HEK293 (cell line): ENCODE results near the gene UBE4B.

ENCODE experiments used
- CTCF ChIP-seq: fragments of 450-650 bp; formaldehyde crosslinking; IDR thresholded peaks from 2 replicates; pipeline ENCODE4 v1.5.1; 2016; ENCODE audit warnings: missing biosample characterization, missing genetic modification characterization
- ELK4 ChIP-seq: IDR thresholded peaks from 2 replicates; pipeline ENCODE4 v1.6.1; 2011; ENCODE audit warnings: mild to moderate bottlenecking, low read depth, low read length, borderline replicate concordance
- REST ChIP-seq: fragments of 450-650 bp; formaldehyde crosslinking; IDR thresholded peaks from 2 replicates; pipeline ENCODE4 v1.5.1; 2016; ENCODE audit warnings: missing biosample characterization, missing genetic modification characterization
- TSHZ1 ChIP-seq: fragments of 450-650 bp; formaldehyde crosslinking; IDR thresholded peaks from 2 replicates; pipeline ENCODE4 v1.5.1; 2016; ENCODE audit warnings: missing biosample characterization, missing genetic modification characterization, borderline replicate concordance
- ZBTB48 ChIP-seq: fragments of 450-650 bp; formaldehyde crosslinking; IDR thresholded peaks from 2 replicates; pipeline ENCODE4 v1.5.1; 2016; ENCODE audit warnings: missing biosample characterization, missing genetic modification characterization
- ZBTB7A ChIP-seq: fragments of 450-650 bp; formaldehyde crosslinking; IDR thresholded peaks from 2 replicates; pipeline ENCODE4 v1.5.1; 2016; ENCODE audit warnings: low read depth, missing biosample characterization, missing genetic modification characterization
- ZNF10 ChIP-seq: fragments of 450-650 bp; formaldehyde crosslinking; IDR thresholded peaks from 2 replicates; pipeline ENCODE4 v1.5.1; 2017; ENCODE audit warnings: missing biosample characterization, missing genetic modification characterization
- ZNF248 ChIP-seq: fragments of 450-650 bp; formaldehyde crosslinking; IDR thresholded peaks from 2 replicates; pipeline ENCODE4 v1.5.1; 2017; ENCODE audit warnings: missing biosample characterization, missing genetic modification characterization
- ZNF274 ChIP-seq, 2 experiments: fragments of 200-500 bp in 1 of 2; fragments of 450-650 bp in 1 of 2; sonication (Bioruptor generic) in 1 of 2; formaldehyde crosslinking in 1 of 2; IDR thresholded peaks; 2 replicates each; pipeline versions ENCODE4 v1.5.1 to v1.6.1; 2014 to 2016; ENCODE audit warnings: borderline replicate concordance in 1 of 2, inconsistent platforms in 1 of 2, low read length in 1 of 2, missing biosample characterization in 1 of 2, missing genetic modification characterization in 1 of 2
- ZNF501 ChIP-seq: fragments of 450-650 bp; formaldehyde crosslinking; IDR thresholded peaks from 2 replicates; pipeline ENCODE4 v1.5.1; 2016; ENCODE audit warnings: missing biosample characterization, missing genetic modification characterization
- ZNF521 ChIP-seq: fragments of 450-650 bp; formaldehyde crosslinking; IDR thresholded peaks from 2 replicates; pipeline ENCODE4 v1.5.1; 2017; ENCODE audit warnings: missing biosample characterization, mild to moderate bottlenecking, missing genetic modification characterization
- ZNF670 ChIP-seq: fragments of 450-650 bp; formaldehyde crosslinking; IDR thresholded peaks from 2 replicates; pipeline ENCODE4 v1.5.1; 2016; ENCODE audit warnings: missing biosample characterization, missing genetic modification characterization, low read depth
- ZSCAN23 ChIP-seq: fragments of 450-650 bp; formaldehyde crosslinking; IDR thresholded peaks from 2 replicates; pipeline ENCODE4 v1.5.1; 2016; ENCODE audit warnings: missing biosample characterization, missing genetic modification characterization
- TF ChIP-seq, protein P1 (sequence below): fragments of 450-650 bp; formaldehyde crosslinking; IDR thresholded peaks from 2 replicates; pipeline ENCODE4 v1.5.1; 2016; ENCODE audit warnings: missing biosample characterization, missing genetic modification characterization

DNA sequence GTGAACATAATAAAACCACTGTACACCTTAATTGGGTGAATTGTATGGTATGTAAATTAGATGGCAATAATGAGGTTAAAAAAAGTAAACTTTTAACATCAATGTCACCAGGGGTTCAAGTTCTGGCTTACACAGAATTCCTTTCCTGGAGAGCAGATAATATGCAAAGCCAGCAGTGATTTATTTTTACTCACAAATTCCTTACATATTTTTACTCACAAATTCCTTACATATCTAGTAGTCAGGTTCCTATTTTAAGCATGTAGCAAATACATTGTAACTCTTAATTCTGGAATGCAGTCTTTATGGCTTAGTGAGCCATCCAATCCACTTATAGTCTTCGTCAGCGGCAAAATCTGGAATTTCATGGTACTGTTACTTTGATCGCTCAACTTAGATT, 1.3 kb upstream of the UBE4B start:
- no peak for TF ChIP-seq ZNF670 (tag by site-specific recombination)
- TF ChIP-seq TSHZ1: no peak
- no peak for TF ChIP-seq ZNF274 (IDR thresholded peaks at IDR 0.05; ENCODE audit: low read length)
- TF ChIP-seq ZNF274 (tag by site-specific recombination; IDR thresholded peaks at IDR 0.05; ENCODE audit: borderline replicate concordance): no peak
- no peak for TF ChIP-seq ELK4
- TF ChIP-seq CTCF: no peak
- no peak for TF ChIP-seq ZNF521 (tag by site-specific recombination)
- no peak for TF ChIP-seq ZBTB7A (tag by site-specific recombination)
- TF ChIP-seq ZSCAN23 (tag by site-specific recombination): no peak
- TF ChIP-seq ZNF10: no peak
- TF ChIP-seq ZNF248 (tag by site-specific recombination): no peak
- no peak for TF ChIP-seq REST (tag by site-specific recombination)
- TF ChIP-seq, protein P1, sequence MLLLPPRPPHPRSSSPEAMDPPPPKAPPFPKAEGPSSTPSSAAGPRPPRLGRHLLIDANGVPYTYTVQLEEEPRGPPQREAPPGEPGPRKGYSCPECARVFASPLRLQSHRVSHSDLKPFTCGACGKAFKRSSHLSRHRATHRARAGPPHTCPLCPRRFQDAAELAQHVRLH (tag by site-specific recombination): no peak
- no peak for TF ChIP-seq ZNF501 (tag by site-specific recombination)
- TF ChIP-seq ZBTB48 (tag by site-specific recombination): no peak
